Pulmonary artery endothelial cell (primary cell): ENCODE results near the gene AHNAK2. TPM values are rescaled to one million over a fixed set of nuclear protein-coding genes. Genes with fewer than 3 reads are reported as not detected.

Experiments
- DNase-seq: peaks from one replicate; pipeline ENCODE4 v3.0.0-alpha.2; 2011; ENCODE audit warnings: low read depth, low spot score
- total RNA-seq: library from RNA; depleted of rRNA; stranded (reverse); fragments of >200 nt; gene quantifications from 2 replicates; pipeline ENCODE4 v1.2.3, GENCODE V29; 2014

AHNAK2 gene
- total RNA-seq, 1 donor from 2014 or later, result 91.8 TPM

- no peak for DNase-seq
Observed at GRCh38 chr14:104973385-104974145, 4.6 kb downstream of the AHNAK2 start.

GRCh38 chr14:104973135-104973384 is 5.1 kb downstream of the AHNAK2 start:
- peak; percentile 83 for DNase-seq

- DNase-seq, result no peak
Observed at GRCh38 chr14:104972301-104973134, 5.7 kb downstream of the AHNAK2 start.

DNA sequence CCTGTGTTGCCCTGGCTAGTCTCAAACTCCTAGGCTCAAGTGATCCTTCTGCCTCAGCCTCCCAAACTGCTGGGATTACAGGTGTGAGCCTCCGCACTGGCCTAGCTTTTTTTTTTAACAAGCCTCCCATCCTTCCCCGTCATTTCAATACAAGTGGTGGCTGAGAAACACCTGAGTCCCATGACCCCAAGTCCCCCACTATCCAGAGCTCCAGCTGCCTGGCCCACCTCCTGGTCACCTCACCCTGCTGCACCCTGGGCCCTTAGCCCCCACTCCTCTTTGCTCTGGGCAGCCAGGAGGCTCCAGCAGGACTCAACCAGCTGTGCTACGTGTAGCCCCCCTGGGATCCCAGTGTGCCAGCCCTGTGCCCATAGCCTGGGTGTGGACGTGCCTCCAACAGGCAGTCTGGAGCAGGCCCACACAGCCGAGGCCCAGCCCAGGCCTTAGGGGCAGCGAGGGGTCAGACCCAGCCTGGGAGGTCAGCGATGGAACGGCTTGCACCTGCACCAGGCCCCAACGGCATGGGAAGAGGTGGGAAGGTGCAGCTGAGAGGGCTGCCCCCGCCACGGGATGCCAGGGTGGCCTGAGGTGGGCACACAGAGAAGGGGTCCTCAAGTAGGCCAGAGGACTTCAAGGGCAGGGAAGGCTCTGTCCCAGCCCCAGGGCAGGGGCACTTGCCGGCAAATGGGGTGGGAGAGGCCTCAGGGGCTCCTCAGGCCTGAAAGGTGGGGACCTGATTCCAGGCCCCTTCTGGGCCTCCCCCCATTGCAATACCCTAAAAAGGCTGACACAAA is 6.5 kb downstream of the AHNAK2 start:
- no peak for DNase-seq

DNA sequence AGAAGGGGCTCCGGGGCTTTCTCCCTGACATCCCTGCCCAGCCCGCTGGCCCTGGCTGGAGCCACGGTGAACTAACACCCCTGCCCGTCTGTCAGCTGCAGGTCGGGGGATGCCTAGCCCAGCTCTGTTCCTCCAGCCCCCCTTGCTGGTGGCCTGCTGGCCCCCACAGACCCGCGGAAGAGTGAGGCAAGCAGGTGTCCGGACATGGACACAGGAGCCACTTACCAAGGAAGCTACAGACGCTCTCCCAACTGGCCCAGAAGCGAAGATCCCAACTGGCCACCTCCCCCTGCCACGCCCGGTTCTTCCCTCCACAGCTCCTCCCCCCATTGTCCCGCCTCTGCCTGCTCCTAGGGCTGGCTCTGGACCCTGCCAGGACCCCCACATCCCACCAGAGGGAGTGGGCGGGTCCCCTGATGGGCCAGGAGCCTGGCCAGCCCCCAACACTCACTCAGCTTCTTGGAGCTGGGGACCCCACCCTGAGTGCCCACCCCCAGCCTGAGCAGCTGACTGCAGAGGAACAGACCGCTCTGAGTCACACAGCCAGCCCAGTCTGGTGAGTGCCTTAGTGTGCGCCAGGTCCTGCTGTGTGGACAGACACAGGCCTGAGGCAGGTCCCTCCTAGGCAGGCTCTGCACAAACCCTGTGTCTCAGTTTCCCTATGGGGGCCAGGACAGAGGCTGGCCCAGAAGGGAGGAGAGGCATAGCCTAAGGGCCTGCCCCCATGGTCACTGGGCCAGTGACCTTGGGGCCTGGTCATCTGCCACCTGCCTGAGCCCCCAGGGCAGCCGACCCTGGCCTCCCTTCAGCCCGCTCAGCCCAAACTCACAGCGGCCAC is 7.7 kb downstream of the AHNAK2 start:
- peak; percentile 68 for DNase-seq

- DNase-seq, result no peak
Observed at GRCh38 chr14:104969741-104970230, 8.4 kb downstream of the AHNAK2 start.

DNA sequence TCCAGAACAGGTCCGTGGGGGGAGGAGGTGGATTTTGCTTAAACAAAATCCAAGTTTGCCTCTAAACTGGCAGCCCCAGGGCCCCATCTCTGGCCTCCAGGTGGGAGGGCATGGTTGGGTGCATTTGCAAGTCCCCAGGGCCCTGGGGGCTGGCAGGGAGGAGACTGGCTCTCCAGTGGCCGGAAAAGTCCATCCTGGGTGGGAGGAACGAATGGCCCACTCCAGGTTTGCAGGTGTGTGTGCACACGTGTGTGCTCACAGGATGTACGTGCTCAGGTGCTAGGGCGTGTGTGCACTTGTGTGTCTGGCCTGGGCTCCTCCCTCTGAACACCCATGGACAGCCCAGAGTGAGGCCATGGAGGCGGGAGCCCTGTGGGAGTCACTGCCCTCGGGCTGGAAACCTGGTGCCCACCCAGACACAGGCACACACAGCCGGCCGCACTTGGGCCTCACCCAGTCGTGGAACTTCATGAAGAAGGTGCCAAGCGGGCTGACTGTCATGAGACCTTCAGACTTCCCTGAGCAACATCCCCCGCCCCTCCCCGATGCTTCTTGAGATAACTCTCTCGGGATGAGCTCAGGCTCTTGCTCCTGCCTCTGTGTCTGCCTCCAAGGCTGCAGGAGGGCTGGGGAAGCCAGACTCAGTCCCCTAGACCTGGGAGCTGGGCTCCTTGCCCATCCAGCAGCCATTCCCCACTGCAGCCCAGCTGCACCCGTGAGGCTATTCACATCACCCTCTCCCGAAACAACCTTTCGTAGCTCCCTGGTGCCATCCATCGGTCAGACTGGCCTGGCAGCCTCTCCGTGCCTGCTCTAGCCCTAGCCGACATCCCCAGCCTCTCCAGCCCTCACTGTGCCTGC is 9.4 kb downstream of the AHNAK2 start:
- no peak for DNase-seq

DNA sequence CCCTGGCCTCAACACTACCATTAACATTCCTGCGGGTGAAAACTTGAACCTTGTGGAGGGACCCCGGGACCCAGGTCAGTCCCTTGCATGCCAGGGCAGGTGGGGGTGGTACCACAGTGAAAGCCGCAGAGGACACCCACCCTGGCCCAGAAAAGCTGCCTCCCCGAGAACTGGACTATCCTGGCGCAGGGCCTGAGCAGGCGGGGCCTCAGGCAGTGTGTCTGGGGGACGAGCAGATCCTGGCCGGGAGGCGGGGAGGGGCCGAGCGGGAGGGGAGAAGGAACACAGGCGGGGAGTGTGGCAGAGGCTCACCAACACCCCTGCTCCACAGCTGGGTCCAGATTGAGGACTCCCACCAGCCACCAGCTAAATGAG is 10.0 kb downstream of the AHNAK2 start:
- no peak for DNase-seq

GRCh38 chr14:104967386-104968152 is 10.6 kb downstream of the AHNAK2 start:
- peak; percentile 45 for DNase-seq

DNA sequence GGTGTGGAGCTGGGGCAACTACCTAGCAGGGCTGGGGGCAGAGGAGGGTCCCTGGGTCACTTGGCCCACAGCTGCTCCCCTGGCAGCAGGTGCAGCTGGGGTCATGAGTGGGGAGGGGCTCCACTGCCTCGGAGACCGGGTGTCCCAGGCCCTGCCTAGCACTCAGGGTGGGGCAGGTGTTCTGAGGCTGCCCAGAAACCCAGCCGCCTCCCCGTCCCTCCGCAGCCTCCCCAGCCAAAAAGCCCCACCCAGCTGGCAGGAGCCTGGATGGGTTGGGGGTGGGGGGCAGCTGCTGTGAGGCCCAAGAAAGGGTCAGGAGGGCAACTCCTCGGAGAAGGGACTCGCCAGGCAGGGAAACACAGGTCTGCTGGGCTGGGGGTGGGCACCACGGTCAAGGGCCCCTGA is 11.2 kb downstream of the AHNAK2 start:
- no peak for DNase-seq

GRCh38 chr14:104966261-104966865 is 11.8 kb downstream of the AHNAK2 start:
- no peak for DNase-seq

- DNase-seq, result no peak
Observed at GRCh38 chr14:104965561-104966231, 12.5 kb downstream of the AHNAK2 start.

DNA sequence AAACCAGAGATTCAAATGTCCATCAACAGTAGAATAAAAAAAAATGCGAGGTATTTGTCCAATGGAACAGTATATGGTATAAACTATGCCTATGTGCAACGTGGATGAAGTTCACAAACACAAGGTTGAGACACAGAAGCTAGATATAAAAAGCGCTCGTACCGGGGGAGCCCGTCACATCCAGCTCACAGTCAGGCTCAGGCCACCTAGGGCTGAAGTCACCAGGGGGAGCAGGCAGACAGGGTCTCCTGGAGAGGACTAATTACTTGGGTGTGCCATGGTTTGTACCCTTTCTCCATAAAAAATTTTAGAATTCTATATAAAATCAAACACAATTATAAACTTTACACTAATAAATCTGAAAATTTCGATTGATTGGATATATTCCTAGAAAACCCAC is 13.6 kb downstream of the AHNAK2 start:
- no peak for DNase-seq

GRCh38 chr14:104957146-104958113 is 20.7 kb downstream of the AHNAK2 start:
- no peak for DNase-seq

DNA sequence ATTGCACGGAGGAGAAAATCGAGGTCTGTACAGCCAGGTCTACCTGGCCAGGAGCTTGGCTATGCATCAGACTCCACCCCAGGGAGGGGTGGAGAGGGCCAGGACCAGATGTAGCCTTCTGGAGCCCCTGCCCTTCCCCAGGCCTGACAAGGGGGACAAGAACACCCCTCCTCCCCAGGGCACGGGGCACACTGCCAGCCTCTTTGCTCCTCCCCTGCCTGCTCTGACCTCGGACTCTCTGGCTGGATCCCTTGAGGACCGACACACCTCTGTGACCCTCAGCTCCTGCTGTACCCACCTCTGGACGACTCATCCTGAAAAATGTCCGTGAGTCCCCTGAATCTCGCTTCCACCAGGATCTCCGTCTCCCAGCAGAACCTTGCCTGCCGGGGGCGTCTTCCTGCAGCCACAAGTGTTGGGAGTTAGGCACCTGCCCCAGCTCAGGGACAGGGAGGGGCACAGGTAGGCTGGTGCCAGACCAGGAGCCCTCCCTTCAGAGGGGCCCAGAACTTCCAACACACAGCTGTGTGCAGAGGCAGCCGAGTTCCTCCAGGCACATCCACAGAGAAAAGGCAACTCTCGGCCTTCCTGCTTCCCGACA is 21.8 kb downstream of the AHNAK2 start:
- no peak for DNase-seq

DNA sequence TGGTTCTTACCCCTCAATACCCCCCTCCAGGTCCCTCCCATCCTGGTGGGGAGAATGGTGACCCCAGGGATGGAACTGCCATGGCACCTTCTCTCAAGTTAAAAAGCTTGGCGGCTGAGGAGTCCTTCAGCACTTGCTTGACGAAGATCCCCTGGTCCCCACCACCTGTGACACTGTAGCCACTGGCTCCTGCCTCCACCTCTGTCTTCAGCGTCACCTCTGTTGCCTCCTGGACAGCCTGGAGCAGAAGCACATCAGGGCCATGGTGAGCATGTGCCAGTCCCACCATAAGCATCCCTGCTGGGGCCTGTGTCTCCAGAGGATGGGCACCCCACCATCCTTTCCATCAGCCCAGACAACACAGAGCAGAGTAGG is 22.8 kb downstream of the AHNAK2 start:
- no peak for DNase-seq
